NCI-H1048 (cell line): Measurements from ENCODE around the gene METTL17.

Experiments
- DNase-seq: peaks from one replicate; lab custom pipeline; 2025; lab: John Stamatoyannopoulos, UW

METTL17 gene

DNA sequence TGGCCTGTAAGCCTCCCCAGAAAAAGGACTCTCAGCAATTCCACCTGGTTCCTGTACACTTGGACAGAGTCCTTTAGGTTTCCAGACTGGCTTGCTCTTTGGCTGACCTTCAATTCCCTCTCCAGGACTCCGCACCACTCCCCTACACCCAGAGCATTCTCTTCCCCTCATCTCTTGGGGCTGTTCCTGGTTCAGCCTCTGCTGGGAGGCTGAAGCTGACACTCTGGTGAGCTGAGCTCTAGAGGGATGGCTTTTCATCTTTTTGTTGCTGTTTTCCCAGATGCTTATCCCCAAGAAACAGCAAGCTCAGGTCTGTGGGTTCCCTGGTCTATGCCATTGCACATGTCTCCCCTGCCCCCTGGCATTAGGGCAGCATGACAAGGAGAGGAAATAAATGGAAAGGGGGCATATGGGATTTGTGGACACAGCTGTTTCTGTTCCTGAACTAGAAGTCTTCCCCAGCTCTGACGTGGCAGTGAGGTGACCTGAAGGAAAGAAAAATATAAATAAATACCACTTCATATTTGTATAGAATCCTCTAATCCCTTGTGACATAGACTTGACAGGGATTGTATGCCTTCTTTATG lies 53.7 kb downstream of the METTL17 start:
- no peak for DNase-seq

DNA sequence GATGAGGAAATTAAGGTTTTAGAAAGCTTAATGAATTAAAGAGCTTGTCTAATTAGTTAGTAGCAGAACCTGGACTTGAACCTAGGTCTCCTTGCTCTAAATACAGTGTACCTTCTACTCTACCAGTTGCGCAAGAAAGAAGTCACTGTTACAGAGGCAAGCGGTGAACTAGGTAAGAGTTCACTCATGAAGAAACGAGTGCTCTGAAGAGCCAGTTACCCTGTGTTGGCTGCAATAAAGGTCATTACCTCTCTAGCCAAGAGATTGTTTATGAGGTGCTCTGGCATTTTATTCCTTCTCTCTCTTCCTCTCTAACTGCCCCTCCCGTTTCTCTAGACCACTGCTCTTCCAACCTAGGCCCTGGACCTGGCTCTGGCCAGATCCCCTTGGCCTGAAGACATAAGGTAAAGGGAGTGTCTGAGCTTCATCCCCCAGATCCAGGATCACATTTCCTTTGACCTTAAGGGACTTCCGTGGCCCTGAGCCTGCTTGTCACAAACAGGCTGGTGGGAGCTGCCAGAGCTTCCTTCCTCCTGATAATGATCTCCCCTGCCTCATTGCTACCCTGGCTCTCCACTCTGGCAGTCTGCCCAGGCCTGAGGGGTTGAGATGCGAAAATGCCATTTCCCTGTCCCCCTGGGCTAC lies 54.3 kb downstream of the METTL17 start:
- no peak for DNase-seq
